Neural cell (in vitro differentiated cells): Measurements from ENCODE around the gene LNX1. TPM values are rescaled to one million over a fixed set of nuclear protein-coding genes. Genes with fewer than 3 reads are reported as not detected.

ENCODE experiments used
- H2AFZ ChIP-seq: fragments of 200-600, 300-800 bp; sonication (generic), shearing (Covaris generic); 2 replicates; pipeline ENCODE4 v1.6.0; 2014; ENCODE audit warnings: low read depth, mild to moderate bottlenecking, antibody characterized with exemption, low read length, moderate library complexity
- H3F3A ChIP-seq: fragments of 200-600 bp; shearing (Covaris generic); 2 replicates; pipeline ENCODE4 v1.6.1; 2016; ENCODE audit warnings: mild to moderate bottlenecking, moderate library complexity, mixed read lengths, antibody characterized with exemption, low read length; ENCODE audit not compliant: insufficient read depth, poor library complexity, severe bottlenecking
- H3K27ac ChIP-seq: fragments of 200-600, 300-800 bp; sonication (generic), shearing (Covaris generic); 2 replicates; pipeline ENCODE4 v1.5.1; 2014; ENCODE audit warnings: mild to moderate bottlenecking, low read length, moderate library complexity
- H3K27me3 ChIP-seq: fragments of 300-800, 200-600 bp; sonication (generic), shearing (Covaris generic); 2 replicates; pipeline ENCODE4 v1.6.0; 2014; ENCODE audit warnings: mild to moderate bottlenecking, low read depth, low read length, moderate library complexity; ENCODE audit not compliant: insufficient read depth
- H3K36me3 ChIP-seq: fragments of 300-800, 200-600 bp; sonication (generic), shearing (Covaris generic); 2 replicates; pipeline ENCODE4 v1.5.1; 2014; ENCODE audit warnings: mild to moderate bottlenecking, antibody characterized with exemption, low read length, moderate library complexity; ENCODE audit not compliant: insufficient read depth
- H3K4me2 ChIP-seq: fragments of 300-800, 200-600 bp; sonication (generic), shearing (Covaris generic); 2 replicates; pipeline ENCODE4 v1.6.0; 2014; ENCODE audit warnings: mild to moderate bottlenecking, low read length
- H3K4me3 ChIP-seq: fragments of 300-800, 200-600 bp; sonication (generic), shearing (Covaris generic); 2 replicates; pipeline ENCODE4 v1.5.1; 2014; ENCODE audit warnings: mild to moderate bottlenecking, low read length, moderate library complexity
- H3K79me2 ChIP-seq: fragments of 200-600 bp; shearing (Covaris generic); replicated peaks from 2 replicates; pipeline ENCODE4 v1.6.0; 2014; ENCODE audit warnings: mild to moderate bottlenecking, low read length, moderate library complexity; ENCODE audit not compliant: insufficient read depth
- H3K9ac ChIP-seq: fragments of 300-800, 200-600 bp; sonication (generic), shearing (Covaris generic); 2 replicates; pipeline ENCODE4 v1.6.1; 2016; ENCODE audit warnings: mild to moderate bottlenecking, low read length, mixed read lengths
- H3K9me2 ChIP-seq: fragments of 200-600 bp; shearing (Covaris generic); 2 replicates; pipeline ENCODE4 v1.6.1; 2016; ENCODE audit warnings: mild to moderate bottlenecking, low read length, mixed read lengths; ENCODE audit not compliant: insufficient read depth
- H3K9me3 ChIP-seq: fragments of 200-600, 300-800 bp; sonication (generic), shearing (Covaris generic); 2 replicates; pipeline ENCODE4 v1.6.1; 2016; ENCODE audit warnings: mild to moderate bottlenecking, mixed run types, low read length, moderate library complexity, mixed read lengths
- H4K20me1 ChIP-seq: fragments of 200-600 bp; shearing (Covaris generic); 2 replicates; pipeline ENCODE4 v1.6.1; 2016; ENCODE audit warnings: mild to moderate bottlenecking, mixed run types; ENCODE audit not compliant: insufficient read depth
- CTCF ChIP-seq: fragments of 450-650 bp; IDR thresholded peaks from 2 replicates; pipeline ENCODE4 v1.5.1; 2014; ENCODE audit warnings: antibody characterized with exemption, mild to moderate bottlenecking, moderate library complexity; ENCODE audit not compliant: poor library complexity, severe bottlenecking
- EP300 ChIP-seq: fragments of 450-650 bp; conservative IDR thresholded peaks from 2 replicates; pipeline ENCODE4 v1.6.1; 2014; ENCODE audit warnings: antibody characterized with exemption, mild to moderate bottlenecking, moderate library complexity; ENCODE audit not compliant: poor library complexity, severe bottlenecking
- EZH2 ChIP-seq: fragments of 200-600, 300-800 bp; shearing (Covaris generic), sonication (generic); IDR thresholded peaks from 2 replicates; pipeline ENCODE4 v1.6.1; 2014; ENCODE audit warnings: antibody characterized with exemption, low read length, borderline replicate concordance, mild to moderate bottlenecking; ENCODE audit not compliant: insufficient read depth, poor library complexity, severe bottlenecking
- MXI1 ChIP-seq: fragments of 450-650 bp; conservative IDR thresholded peaks from 2 replicates; pipeline ENCODE4 v1.6.1; 2014; ENCODE audit warnings: antibody characterized with exemption, mild to moderate bottlenecking; ENCODE audit not compliant: poor library complexity, severe bottlenecking
- POLR2AphosphoS5 ChIP-seq: IDR thresholded peaks from 2 replicates; pipeline ENCODE4 v1.6.1; 2012
- RAD21 ChIP-seq: fragments of 450-650 bp; conservative IDR thresholded peaks from 2 replicates; pipeline ENCODE4 v1.6.1; 2014; ENCODE audit warnings: antibody characterized with exemption, mild to moderate bottlenecking, moderate library complexity
- REST ChIP-seq: IDR thresholded peaks from 2 replicates; pipeline ENCODE4 v1.6.1; 2012; ENCODE audit warnings: borderline replicate concordance
- SMC3 ChIP-seq: fragments of 450-650 bp; conservative IDR thresholded peaks from 2 replicates; pipeline ENCODE4 v1.6.1; 2014; ENCODE audit warnings: antibody characterized with exemption, mild to moderate bottlenecking, moderate library complexity; ENCODE audit not compliant: poor library complexity
- TAF1 ChIP-seq: IDR thresholded peaks from 2 replicates; pipeline ENCODE4 v1.6.1; 2012; ENCODE audit warnings: low read depth
- polyA plus RNA-seq: library from polyadenylated mRNA; depleted of rRNA; stranded (reverse); fragments of >200 nt; gene quantifications from 2 replicates; pipeline ENCODE4 v1.2.3, GENCODE V29; 2014

The LNX1 gene
- polyA plus RNA-seq, 1 donor from 2014 or later: 3.4 TPM

GRCh38 chr4:53589511-53589910 lies 1.8 kb downstream of the LNX1 start:
- TF ChIP-seq POLR2AphosphoS5: no peak
- TF ChIP-seq EP300: no peak
- no peak for TF ChIP-seq MXI1
- no peak for TF ChIP-seq CTCF
- TF ChIP-seq TAF1: no peak
- no peak for TF ChIP-seq REST
- no peak for TF ChIP-seq RAD21
- TF ChIP-seq EZH2: no peak
- TF ChIP-seq SMC3: no peak
- Histone ChIP-seq H3K9me2 (no peaks in the 10 kb centered on the region), H3K27ac (no peak overlapping the region), H3K9me3 (no peaks in the 10 kb centered on the region), H2AFZ (no peak overlapping the region), H3K9ac (no peak overlapping the region), H3K36me3 (no peaks in the 10 kb centered on the region), H3K79me2 (no peaks in the 10 kb centered on the region), H3K4me3 (no peak overlapping the region), H3F3A (no peaks in the 10 kb centered on the region), H3K4me2 (no peak overlapping the region), H3K27me3 (no peaks in the 10 kb centered on the region), H4K20me1 (no peaks in the 10 kb centered on the region)

- H3K9ac ChIP-seq: no peak overlapping the region
- H3K9me3 ChIP-seq: no peaks in the 10 kb centered on the region
- H3K4me3 ChIP-seq: no peak overlapping the region
- H4K20me1 ChIP-seq: no peaks in the 10 kb centered on the region
- H3F3A ChIP-seq: no peaks in the 10 kb centered on the region
- H3K27me3 ChIP-seq: no peaks in the 10 kb centered on the region
- TF ChIP-seq REST (no peak), SMC3 (no peak), POLR2AphosphoS5 (no peak)
- no peak overlapping the region for H3K27ac ChIP-seq
- no peaks in the 10 kb centered on the region for H3K9me2 ChIP-seq
- H2AFZ ChIP-seq: no peak overlapping the region
- no peak overlapping the region for H3K4me2 ChIP-seq
- H3K36me3 ChIP-seq: no peaks in the 10 kb centered on the region
- H3K79me2 ChIP-seq: no peaks in the 10 kb centered on the region
These were observed 4.2 kb downstream of the LNX1 start for GRCh38 chr4:53587135-53587534.
